PC-3 (cell line): ENCODE measurements around the gene PIH1D1.

Experiments
- CTCF ChIP-seq: fragments of 300-600 bp; sonication (generic); conservative IDR thresholded peaks from 2 replicates; pipeline ENCODE4 v1.5.1; 2017; ENCODE audit warnings: antibody characterized with exemption, low read depth, mild to moderate bottlenecking, low read length
- EZH2phosphoT487 ChIP-seq: fragments of 300-600 bp; sonication (generic); IDR thresholded peaks from 2 replicates; pipeline ENCODE4 v1.6.1; 2018; ENCODE audit warnings: mild to moderate bottlenecking, antibody characterized with exemption, low read length, borderline replicate concordance

GRCh38 chr19:49459388-49459787 is 7.8 kb upstream of the PIH1D1 start:
- TF ChIP-seq EZH2phosphoT487 (no peak), CTCF (no peak)
